ENCODE data around the gene OASL.
"Not testable (repeated sequence)": the region's sequence is repeated elsewhere in the genome, so short reads cannot be mapped to it uniquely, and the experiment has no call there.

Gene OASL

GRCh38 chr12:121038861-121039668, at the start of gene OASL:
OASL (minus strand) TSS chr12:121039246; CDS start chr12:121038971, 275 bp downstream.
- DNase-seq (ENCODE audit: low spot score), result peak; percentile 55

- DNase-seq (ENCODE audit: low spot score), result no peak
These were observed 49.1 kb upstream of the OASL start for GRCh38 chr12:121088195-121088585.

- DNase-seq (ENCODE audit: low spot score), result no peak
These were observed 48.6 kb upstream of the OASL start for GRCh38 chr12:121087467-121088194.

GRCh38 chr12:121086781-121087295, 47.8 kb upstream of the OASL start:
- no peak for DNase-seq (ENCODE audit: low spot score)

- DNase-seq (ENCODE audit: low spot score), result no peak
These were observed 46.7 kb upstream of the OASL start for GRCh38 chr12:121085506-121086353.

GRCh38 chr12:121085069-121085468, 46.0 kb upstream of the OASL start:
- DNase-seq (ENCODE audit: low spot score), result no peak

- DNase-seq (ENCODE audit: low spot score), result no peak
These were observed 45.2 kb upstream of the OASL start for GRCh38 chr12:121084229-121084628.

- DNase-seq (ENCODE audit: low spot score), result no peak
These were observed 41.9 kb upstream of the OASL start for GRCh38 chr12:121080909-121081308.

- DNase-seq (ENCODE audit: low spot score), result no peak
These were observed 40.8 kb upstream of the OASL start for GRCh38 chr12:121079736-121080272.

GRCh38 chr12:121077440-121077839, 38.4 kb upstream of the OASL start:
- DNase-seq (ENCODE audit: low spot score), result not testable (repeated sequence)

GRCh38 chr12:121075911-121076310, 36.9 kb upstream of the OASL start:
- DNase-seq (ENCODE audit: low spot score), result not testable (repeated sequence)

GRCh38 chr12:121072147-121072546, 33.1 kb upstream of the OASL start:
- no peak for DNase-seq (ENCODE audit: low spot score)

- DNase-seq (ENCODE audit: low spot score), result no peak
These were observed 30.2 kb upstream of the OASL start for GRCh38 chr12:121069206-121069605.

GRCh38 chr12:121065345-121065744, 26.3 kb upstream of the OASL start:
- DNase-seq (ENCODE audit: low spot score), result no peak

GRCh38 chr12:121064586-121064985, 25.5 kb upstream of the OASL start:
- not testable (repeated sequence) for DNase-seq (ENCODE audit: low spot score)

- DNase-seq (ENCODE audit: low spot score), result no peak
These were observed 25.1 kb upstream of the OASL start for GRCh38 chr12:121064116-121064515.

GRCh38 chr12:121062391-121063045, 23.5 kb upstream of the OASL start:
- DNase-seq (ENCODE audit: low spot score), result no peak

GRCh38 chr12:121061831-121062230, 22.8 kb upstream of the OASL start:
- DNase-seq (ENCODE audit: low spot score), result peak; percentile 70

GRCh38 chr12:121060149-121061001, 21.3 kb upstream of the OASL start:
- peak; percentile 64 for DNase-seq (ENCODE audit: low spot score)

Data from pons (tissue), 1 donor.